Ecto neural progenitor cell (in vitro differentiated cells): Measurements from ENCODE around the gene DHX58.
A peak's percentile ranks its signal among the peaks of the same experiment; 100 is the strongest.

Source experiments
- DNase-seq: peaks from one replicate; pipeline ENCODE4 v3.0.0-alpha.2; 2018; ENCODE audit warnings: low spot score

The DHX58 gene

GRCh38 chr17:42129109-42129837 lies 16.8 kb upstream of the DHX58 start:
- DNase-seq: no peak

- DNase-seq: no peak
These were observed 14.9 kb upstream of the DHX58 start for GRCh38 chr17:42127414-42127813.

GRCh38 chr17:42126836-42127235 lies 14.3 kb upstream of the DHX58 start:
- DNase-seq: no peak

GRCh38 chr17:42125565-42125964 lies 13.1 kb upstream of the DHX58 start:
- DNase-seq: no peak

- DNase-seq: no peak
These were observed 11.7 kb upstream of the DHX58 start for GRCh38 chr17:42124256-42124655.

GRCh38 chr17:42122371-42123303 lies 10.1 kb upstream of the DHX58 start, which contains the start of gene HSPB9:
Gene HSPB9, plus strand, starts transcription at chr17:42122804. Its CDS starts 47 bp downstream, at chr17:42122851.
- DNase-seq: peak; percentile 87

GRCh38 chr17:42120770-42121769 lies 8.6 kb upstream of the DHX58 start, which contains the start of gene KAT2A:
Gene KAT2A, minus strand, starts transcription at chr17:42121367. Its CDS starts 63 bp downstream, at chr17:42121304.
- peak; percentile 91 for DNase-seq

GRCh38 chr17:42120161-42120769 lies 7.8 kb upstream of the DHX58 start:
- no peak for DNase-seq

- no peak for DNase-seq
These were observed 6.8 kb upstream of the DHX58 start for GRCh38 chr17:42119301-42119700.

GRCh38 chr17:42118545-42118944 lies 6.0 kb upstream of the DHX58 start:
- DNase-seq: no peak

- DNase-seq: no peak
These were observed 5.6 kb upstream of the DHX58 start for GRCh38 chr17:42118126-42118510.

- no peak for DNase-seq
These were observed 5.0 kb upstream of the DHX58 start for GRCh38 chr17:42117397-42118125.

- peak; percentile 86 for DNase-seq
These were observed 4.3 kb upstream of the DHX58 start for GRCh38 chr17:42116705-42117396.

GRCh38 chr17:42114118-42114517 lies 1.6 kb upstream of the DHX58 start:
- no peak for DNase-seq

GRCh38 chr17:42113293-42114069 lies 967 bp upstream of the DHX58 start:
- no peak for DNase-seq

- DNase-seq: no peak
These were observed 503 bp downstream of the DHX58 start for GRCh38 chr17:42111871-42112551.

GRCh38 chr17:42111265-42111636 lies 1.3 kb downstream of the DHX58 start:
- no peak for DNase-seq
